Neural crest cell (in vitro differentiated cells): ENCODE data around the gene VPS37C. TPM values are rescaled to one million over a fixed set of nuclear protein-coding genes. Genes with fewer than 3 reads are reported as not detected.
A peak's percentile ranks its signal among the peaks of the same experiment; 100 is the strongest.

Source experiments
- DNase-seq: peaks from one replicate; pipeline ENCODE4 v3.0.0; 2021; ENCODE audit warnings: low read depth, mixed read lengths, low spot score
- H3K27ac Mint-ChIP-seq: one replicate; pipeline ENCODE4 v1.8.0; 2021; ENCODE audit warnings: mild to moderate bottlenecking, mixed read lengths; ENCODE audit not compliant: unreplicated experiment
- H3K27me3 Mint-ChIP-seq: 2 replicates; pipeline ENCODE4 v1.8.0; 2021; ENCODE audit warnings: low read depth, mild to moderate bottlenecking, mixed read lengths
- H3K36me3 Mint-ChIP-seq: 2 replicates; pipeline ENCODE4 v1.8.0; 2021; ENCODE audit warnings: low read depth, mild to moderate bottlenecking, mixed read lengths
- H3K4me1 Mint-ChIP-seq: 2 replicates; pipeline ENCODE4 v1.8.0; 2021; ENCODE audit warnings: mixed read lengths
- H3K4me3 Mint-ChIP-seq: one replicate; pipeline ENCODE4 v1.8.0; 2021; ENCODE audit warnings: mild to moderate bottlenecking, mixed read lengths
- H3K9me3 Mint-ChIP-seq: 2 replicates; pipeline ENCODE4 v1.8.0; 2021; ENCODE audit warnings: mixed read lengths
- CTCF ChIP-seq: fragments of 200-600 bp; sonication (generic); conservative IDR thresholded peaks from 2 replicates; pipeline ENCODE4 v1.5.0; 2021; ENCODE audit warnings: antibody characterized with exemption, mild to moderate bottlenecking
- total RNA-seq: library from RNA; stranded (reverse); gene quantifications from 2 replicates; pipeline ENCODE4 v1.2.1, GENCODE V29; 2021

The VPS37C gene
- total RNA-seq, 1 donor from 2014 or later, result 25.8 TPM

GRCh38 chr11:61108847-61109585, 52.2 kb downstream of the VPS37C start:
- no peak for DNase-seq
- H3K27me3 Mint-ChIP-seq, result no peaks in the 10 kb centered on the region
- no peaks in the 10 kb centered on the region for H3K9me3 Mint-ChIP-seq
- peak overlapping the region; percentile 67 for H3K27ac Mint-ChIP-seq
- H3K4me3 Mint-ChIP-seq, result no peak overlapping the region
- TF ChIP-seq CTCF, result no peak
- no peaks in the 10 kb centered on the region for H3K4me1 Mint-ChIP-seq
- H3K36me3 Mint-ChIP-seq, result no peaks in the 10 kb centered on the region

GRCh38 chr11:61107888-61108287, 53.3 kb downstream of the VPS37C start:
- Mint-ChIP-seq H3K27ac (no peak overlapping the region), H3K9me3 (no peaks in the 10 kb centered on the region)

GRCh38 chr11:61106894-61107470, 54.2 kb downstream of the VPS37C start:
- H3K27ac Mint-ChIP-seq, result peak overlapping the region; percentile 78
- no peak overlapping the region for H3K4me3 Mint-ChIP-seq
- no peak for TF ChIP-seq CTCF
- H3K4me1 Mint-ChIP-seq, result no peaks in the 10 kb centered on the region
- no peak for DNase-seq
- no peaks in the 10 kb centered on the region for H3K9me3 Mint-ChIP-seq
- no peaks in the 10 kb centered on the region for H3K36me3 Mint-ChIP-seq
- no peaks in the 10 kb centered on the region for H3K27me3 Mint-ChIP-seq

More at GRCh38 chr11:61107888-61108287, 53.3 kb downstream of the VPS37C start:
- Mint-ChIP-seq H3K36me3 (no peaks in the 10 kb centered on the region), H3K4me3 (no peak overlapping the region), H3K27me3 (no peaks in the 10 kb centered on the region), H3K4me1 (no peaks in the 10 kb centered on the region)
- no peak for DNase-seq
- no peak for TF ChIP-seq CTCF

GRCh38 chr11:61106296-61106695, 54.9 kb downstream of the VPS37C start:
- no peak for DNase-seq
- Mint-ChIP-seq H3K4me1 (no peaks in the 10 kb centered on the region), H3K27ac (peak overlapping the region; percentile 92), H3K4me3 (no peak overlapping the region), H3K36me3 (no peaks in the 10 kb centered on the region), H3K27me3 (no peaks in the 10 kb centered on the region), H3K9me3 (no peaks in the 10 kb centered on the region)
- no peak for TF ChIP-seq CTCF

GRCh38 chr11:61104963-61105362, 56.3 kb downstream of the VPS37C start:
- Mint-ChIP-seq H3K4me3 (no peak overlapping the region), H3K4me1 (no peaks in the 10 kb centered on the region), H3K36me3 (no peaks in the 10 kb centered on the region), H3K9me3 (no peaks in the 10 kb centered on the region), H3K27ac (no peak overlapping the region), H3K27me3 (no peaks in the 10 kb centered on the region)
- no peak for DNase-seq
- TF ChIP-seq CTCF, result no peak
